NB4 (cell line): ENCODE measurements around the gene TPCN1.

ENCODE experiments used
- CTCF ChIP-seq: IDR thresholded peaks from one replicate; pipeline ENCODE4 v1.5.1; 2012; ENCODE audit warnings: low read depth, low read length
- POLR2A ChIP-seq: IDR thresholded peaks from 2 replicates; pipeline ENCODE4 v1.6.1; 2011; ENCODE audit warnings: mild to moderate bottlenecking; ENCODE audit not compliant: insufficient read length; ENCODE audit errors: extremely low read depth

- TF ChIP-seq POLR2A (no peak), CTCF (no peak)
Observed at GRCh38 chr12:113278141-113278540, 56.9 kb downstream of the TPCN1 start.
